ENCODE results near the gene RPP25L.

RPP25L gene

GRCh38 chr9:34638138-34638445 lies 26.2 kb upstream of the RPP25L start:
- H3K27me3 ChIP-seq (replicated peaks in 2 of 5; ENCODE audit: control insufficient read depth in 4 of 5, insufficient read depth in 5 of 5, low read length in 4 of 5), result no peaks in the 10 kb centered on the region
- H3K36me3 ChIP-seq (ENCODE audit: control insufficient read depth in 4 of 4, insufficient read depth in 4 of 4, low read length in 3 of 4), result peaks cover 0 to 17% (median 10%) of the 10 kb centered on the region in 4 experiments
- H3K27ac ChIP-seq (ENCODE audit: insufficient read depth in 1 of 2, low read depth in 1 of 2, low read length in 2 of 2, poor library complexity in 1 of 2, severe bottlenecking in 2 of 2), result peak overlapping the region in 1 of 2 experiments; percentile 73
- H3K4me3 ChIP-seq (ENCODE audit: control insufficient read depth in 1 of 7, extremely low read depth in 1 of 7, insufficient read depth in 4 of 7, low read depth in 2 of 7, low read length in 6 of 7), result peak overlapping the region; percentile 40 to 78 (median 71)
- no peaks in the 10 kb centered on the region for H3K9me3 ChIP-seq (ENCODE audit: control extremely low read depth in 1 of 5, control insufficient read depth in 4 of 5, insufficient read depth in 2 of 5, low read depth in 1 of 5, low read length in 4 of 5)
- H3K4me1 ChIP-seq (ENCODE audit: control extremely low read depth in 1 of 4, control insufficient read depth in 4 of 4, insufficient read depth in 4 of 4, low read length in 3 of 4), result peaks cover 2 to 24% (median 21%) of the 10 kb centered on the region in 4 experiments
- ChIA-PET CTCF (interaction anchor here (0.8 to 10.7 kb wide), 11 partner anchors 8 to 306 kb away, joined by 3 to 293 read pairs (median 4); partner anchors contain the start of genes ARID3C, DCTN3, GALT and RPP25L), POLR2A (interaction anchor here (1.0 kb wide), 1 partner anchor 18 kb away, joined by 4 read pairs; no protein-coding TSS in a partner anchor)
- WGBS (ENCODE audit: insufficient coverage), result 42% methylated on average over 7 of the region's 7 CpGs
- no peak for DNase-seq

- Histone ChIP-seq H3K36me3 (ENCODE audit: control insufficient read depth in 4 of 4, insufficient read depth in 4 of 4, low read length in 3 of 4) (peaks cover 0 to 17% (median 10%) of the 10 kb centered on the region in 4 experiments), H3K4me1 (ENCODE audit: control extremely low read depth in 1 of 4, control insufficient read depth in 4 of 4, insufficient read depth in 4 of 4, low read length in 3 of 4) (peaks cover 2 to 24% (median 21%) of the 10 kb centered on the region in 4 experiments), H3K4me3 (ENCODE audit: control insufficient read depth in 1 of 7, extremely low read depth in 1 of 7, insufficient read depth in 4 of 7, low read depth in 2 of 7, low read length in 6 of 7) (peak within 1 kb of the TSS; percentile 40 to 78 (median 71)), H3K9me3 (ENCODE audit: control extremely low read depth in 1 of 5, control insufficient read depth in 4 of 5, insufficient read depth in 2 of 5, low read depth in 1 of 5, low read length in 4 of 5) (no peaks in the 10 kb centered on the region), H3K27me3 (replicated peaks in 2 of 5; ENCODE audit: control insufficient read depth in 4 of 5, insufficient read depth in 5 of 5, low read length in 4 of 5) (no peaks in the 10 kb centered on the region), H3K27ac (ENCODE audit: insufficient read depth in 1 of 2, low read depth in 1 of 2, low read length in 2 of 2, poor library complexity in 1 of 2, severe bottlenecking in 2 of 2) (peak within 1 kb of the TSS in 1 of 2 experiments; percentile 73)
- ChIA-PET CTCF (interaction anchor here (0.6 to 10.7 kb wide), 12 partner anchors 8 to 310 kb away, joined by 3 to 293 read pairs (median 5); partner anchors contain the start of genes ARID3C, DCTN3, GALT and RPP25L), POLR2A (interaction anchor here (0.8 to 1.0 kb wide), 2 partner anchors 18 to 20 kb away, joined by 3 to 4 read pairs; no protein-coding TSS in a partner anchor)
- peak; percentile 91 to 97 (median 96) for DNase-seq
- WGBS (ENCODE audit: insufficient coverage), result 0% methylated on average over 66 of the region's 74 CpGs
These were observed 25.6 kb upstream of the RPP25L start, which contains the start of gene SIGMAR1 for GRCh38 chr9:34637356-34638137. SIGMAR1 (minus strand) TSS chr9:34637787; CDS start chr9:34637697, 90 bp downstream.

- no peak overlapping the region for H3K27ac ChIP-seq (ENCODE audit: insufficient read depth in 1 of 2, low read depth in 1 of 2, low read length in 2 of 2, poor library complexity in 1 of 2, severe bottlenecking in 2 of 2)
- 17% methylated on average over 19 of the region's 23 CpGs for WGBS (ENCODE audit: insufficient coverage)
- no peak for DNase-seq
- H3K9me3 ChIP-seq (ENCODE audit: control extremely low read depth in 1 of 5, control insufficient read depth in 4 of 5, insufficient read depth in 2 of 5, low read depth in 1 of 5, low read length in 4 of 5), result no peaks in the 10 kb centered on the region
- POLR2A ChIA-PET, result interaction anchor here (0.8 to 1.0 kb wide), 2 partner anchors 17 to 20 kb away, joined by 3 to 4 read pairs; no protein-coding TSS in a partner anchor
- peak overlapping the region; percentile 40 to 78 (median 71) for H3K4me3 ChIP-seq (ENCODE audit: control insufficient read depth in 1 of 7, extremely low read depth in 1 of 7, insufficient read depth in 4 of 7, low read depth in 2 of 7, low read length in 6 of 7)
- CTCF ChIA-PET, result interaction anchor here (0.6 to 10.7 kb wide), 8 partner anchors 9 to 309 kb away, joined by 3 to 293 read pairs (median 7); partner anchors contain the start of genes DCTN3, GALT and RPP25L
- peaks cover 0 to 17% (median 10%) of the 10 kb centered on the region in 4 experiments for H3K36me3 ChIP-seq (ENCODE audit: control insufficient read depth in 4 of 4, insufficient read depth in 4 of 4, low read length in 3 of 4)
- H3K4me1 ChIP-seq (ENCODE audit: control extremely low read depth in 1 of 4, control insufficient read depth in 4 of 4, insufficient read depth in 4 of 4, low read length in 3 of 4), result peaks cover 2 to 24% (median 21%) of the 10 kb centered on the region in 4 experiments
- no peaks in the 10 kb centered on the region for H3K27me3 ChIP-seq (replicated peaks in 2 of 5; ENCODE audit: control insufficient read depth in 4 of 5, insufficient read depth in 5 of 5, low read length in 4 of 5)
These were observed 25.0 kb upstream of the RPP25L start for GRCh38 chr9:34636791-34637355.

- Histone ChIP-seq H3K4me3 (ENCODE audit: control insufficient read depth in 1 of 7, extremely low read depth in 1 of 7, insufficient read depth in 4 of 7, low read depth in 2 of 7, low read length in 6 of 7) (peak overlapping the region in 1 of 7 experiments; percentile 39), H3K27ac (ENCODE audit: insufficient read depth in 1 of 2, low read depth in 1 of 2, low read length in 2 of 2, poor library complexity in 1 of 2, severe bottlenecking in 2 of 2) (no peak overlapping the region), H3K4me1 (ENCODE audit: control extremely low read depth in 1 of 4, control insufficient read depth in 4 of 4, insufficient read depth in 4 of 4, low read length in 3 of 4) (peaks cover 2 to 24% (median 21%) of the 10 kb centered on the region in 4 experiments), H3K9me3 (ENCODE audit: control extremely low read depth in 1 of 5, control insufficient read depth in 4 of 5, insufficient read depth in 2 of 5, low read depth in 1 of 5, low read length in 4 of 5) (no peaks in the 10 kb centered on the region), H3K27me3 (replicated peaks in 2 of 5; ENCODE audit: control insufficient read depth in 4 of 5, insufficient read depth in 5 of 5, low read length in 4 of 5) (peaks cover 0 to 11% (median under 1%) of the 10 kb centered on the region in 5 experiments), H3K36me3 (ENCODE audit: control insufficient read depth in 4 of 4, insufficient read depth in 4 of 4, low read length in 3 of 4) (peaks cover 0 to 17% (median 10%) of the 10 kb centered on the region in 4 experiments)
- WGBS (ENCODE audit: insufficient coverage), result 96% methylated on average over 13 of the region's 14 CpGs
- POLR2A ChIA-PET, result interaction anchor here (0.6 to 0.7 kb wide), 2 partner anchors 16 to 72 kb away, joined by 3 read pairs; no protein-coding TSS in a partner anchor
- CTCF ChIA-PET, result interaction anchor here (0.6 to 10.7 kb wide), 9 partner anchors 10 to 87 kb away, joined by 3 to 293 read pairs (median 6); partner anchors contain the start of genes CCL27, DCTN3, GALT and RPP25L
- no peak for DNase-seq
These were observed 23.7 kb upstream of the RPP25L start for GRCh38 chr9:34635556-34635955.

GRCh38 chr9:34634551-34635248 lies 22.8 kb upstream of the RPP25L start:
- Histone ChIP-seq H3K27me3 (replicated peaks in 2 of 5; ENCODE audit: control insufficient read depth in 4 of 5, insufficient read depth in 5 of 5, low read length in 4 of 5) (peaks cover 0 to 19% (median 6%) of the 10 kb centered on the region in 5 experiments), H3K27ac (ENCODE audit: insufficient read depth in 1 of 2, low read depth in 1 of 2, low read length in 2 of 2, poor library complexity in 1 of 2, severe bottlenecking in 2 of 2) (no peak overlapping the region), H3K4me1 (ENCODE audit: control extremely low read depth in 1 of 4, control insufficient read depth in 4 of 4, insufficient read depth in 4 of 4, low read length in 3 of 4) (peaks cover 2 to 24% (median 21%) of the 10 kb centered on the region in 4 experiments), H3K9me3 (ENCODE audit: control extremely low read depth in 1 of 5, control insufficient read depth in 4 of 5, insufficient read depth in 2 of 5, low read depth in 1 of 5, low read length in 4 of 5) (no peaks in the 10 kb centered on the region), H3K36me3 (ENCODE audit: control insufficient read depth in 4 of 4, insufficient read depth in 4 of 4, low read length in 3 of 4) (peaks cover 0 to 17% (median 10%) of the 10 kb centered on the region in 4 experiments), H3K4me3 (ENCODE audit: control insufficient read depth in 1 of 7, extremely low read depth in 1 of 7, insufficient read depth in 4 of 7, low read depth in 2 of 7, low read length in 6 of 7) (no peak overlapping the region)
- no CpG with 5 or more reads among the region's 3 CpGs for WGBS (ENCODE audit: insufficient coverage)
- no peak for DNase-seq
- ChIA-PET POLR2A (interaction anchor here (0.6 kb wide), 1 partner anchor 15 kb away, joined by 3 read pairs; no protein-coding TSS in a partner anchor), CTCF (interaction anchor here (0.7 to 10.7 kb wide), 23 partner anchors 11 to 231 kb away, joined by 3 to 293 read pairs (median 4); partner anchors contain the start of genes CCL27, DCTN3, GALT and RPP25L)

GRCh38 chr9:34633851-34634550 lies 22.1 kb upstream of the RPP25L start:
- no peaks in the 10 kb centered on the region for H3K9me3 ChIP-seq (ENCODE audit: control extremely low read depth in 1 of 5, control insufficient read depth in 4 of 5, insufficient read depth in 2 of 5, low read depth in 1 of 5, low read length in 4 of 5)
- ChIA-PET POLR2A (no interaction called here), CTCF (interaction anchor here (0.5 to 10.7 kb wide), 23 partner anchors 11 to 230 kb away, joined by 3 to 293 read pairs (median 3); partner anchors contain the start of genes DCTN3, GALT and RPP25L)
- 27% methylated on average over 3 of the region's 3 CpGs for WGBS (ENCODE audit: insufficient coverage)
- DNase-seq, result peak; percentile 66 to 82 (median 72)
- H3K4me1 ChIP-seq (ENCODE audit: control extremely low read depth in 1 of 4, control insufficient read depth in 4 of 4, insufficient read depth in 4 of 4, low read length in 3 of 4), result peaks cover 2 to 29% (median 22%) of the 10 kb centered on the region in 4 experiments
- H3K27ac ChIP-seq (ENCODE audit: insufficient read depth in 1 of 2, low read depth in 1 of 2, low read length in 2 of 2, poor library complexity in 1 of 2, severe bottlenecking in 2 of 2), result no peak overlapping the region
- peaks cover 0 to 26% (median 10%) of the 10 kb centered on the region in 5 experiments for H3K27me3 ChIP-seq (replicated peaks in 2 of 5; ENCODE audit: control insufficient read depth in 4 of 5, insufficient read depth in 5 of 5, low read length in 4 of 5)
- H3K4me3 ChIP-seq (ENCODE audit: control insufficient read depth in 1 of 7, extremely low read depth in 1 of 7, insufficient read depth in 4 of 7, low read depth in 2 of 7, low read length in 6 of 7), result no peak overlapping the region
- peaks cover 0 to 17% (median 10%) of the 10 kb centered on the region in 4 experiments for H3K36me3 ChIP-seq (ENCODE audit: control insufficient read depth in 4 of 4, insufficient read depth in 4 of 4, low read length in 3 of 4)
